Measurements from ENCODE around the gene MBP.

DNA sequence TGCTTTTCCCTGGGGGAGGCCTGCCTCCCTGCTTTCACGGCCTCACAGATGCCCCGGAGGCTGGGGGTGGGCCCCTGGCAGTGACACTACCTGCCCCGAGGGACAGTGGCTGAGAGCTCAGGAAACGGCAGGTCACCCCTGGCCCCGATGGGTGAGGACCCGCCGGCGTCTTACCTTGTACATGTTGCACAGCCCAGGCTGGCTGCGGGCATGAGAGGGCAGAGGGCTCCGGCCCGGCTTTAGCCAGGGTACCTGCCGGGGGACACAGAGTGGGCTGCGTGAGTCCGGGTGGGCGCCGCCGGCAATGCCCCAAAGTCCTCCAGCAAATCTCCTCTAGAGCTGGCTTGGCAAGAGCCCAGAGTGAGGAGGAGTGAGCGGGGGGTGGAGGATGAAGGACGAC is 122.9 kb downstream of the MBP start:
- TF ChIP-seq ZFP36 (IDR thresholded peaks at IDR 0.05; ENCODE audit: borderline replicate concordance, low read depth, low read length, partially characterized antibody) (no peak), ZFY (CRISPR knock-in tag; IDR thresholded peaks at IDR 0.05) (no peak), NR1H2 (CRISPR knock-in tag; IDR thresholded peaks at IDR 0.05; ENCODE audit: borderline replicate concordance, low read depth) (no peak), TBX3 (IDR thresholded peaks at IDR 0.05; ENCODE audit: borderline replicate concordance) (no peak), PATZ1 (CRISPR knock-in tag; IDR thresholded peaks at IDR 0.05) (no peak), ZNF556 (CRISPR knock-in tag; IDR thresholded peaks at IDR 0.05; ENCODE audit: borderline replicate concordance) (no peak), MTA1 (CRISPR knock-in tag; IDR thresholded peaks at IDR 0.05; ENCODE audit: borderline replicate concordance) (no peak), EZH2 (conservative IDR thresholded peaks at IDR 0.05; ENCODE audit: low read depth, low read length) (no peak), KDM1A (CRISPR knock-in tag; IDR thresholded peaks at IDR 0.05) (no peak)
- TF ChIP-seq, protein P1, sequence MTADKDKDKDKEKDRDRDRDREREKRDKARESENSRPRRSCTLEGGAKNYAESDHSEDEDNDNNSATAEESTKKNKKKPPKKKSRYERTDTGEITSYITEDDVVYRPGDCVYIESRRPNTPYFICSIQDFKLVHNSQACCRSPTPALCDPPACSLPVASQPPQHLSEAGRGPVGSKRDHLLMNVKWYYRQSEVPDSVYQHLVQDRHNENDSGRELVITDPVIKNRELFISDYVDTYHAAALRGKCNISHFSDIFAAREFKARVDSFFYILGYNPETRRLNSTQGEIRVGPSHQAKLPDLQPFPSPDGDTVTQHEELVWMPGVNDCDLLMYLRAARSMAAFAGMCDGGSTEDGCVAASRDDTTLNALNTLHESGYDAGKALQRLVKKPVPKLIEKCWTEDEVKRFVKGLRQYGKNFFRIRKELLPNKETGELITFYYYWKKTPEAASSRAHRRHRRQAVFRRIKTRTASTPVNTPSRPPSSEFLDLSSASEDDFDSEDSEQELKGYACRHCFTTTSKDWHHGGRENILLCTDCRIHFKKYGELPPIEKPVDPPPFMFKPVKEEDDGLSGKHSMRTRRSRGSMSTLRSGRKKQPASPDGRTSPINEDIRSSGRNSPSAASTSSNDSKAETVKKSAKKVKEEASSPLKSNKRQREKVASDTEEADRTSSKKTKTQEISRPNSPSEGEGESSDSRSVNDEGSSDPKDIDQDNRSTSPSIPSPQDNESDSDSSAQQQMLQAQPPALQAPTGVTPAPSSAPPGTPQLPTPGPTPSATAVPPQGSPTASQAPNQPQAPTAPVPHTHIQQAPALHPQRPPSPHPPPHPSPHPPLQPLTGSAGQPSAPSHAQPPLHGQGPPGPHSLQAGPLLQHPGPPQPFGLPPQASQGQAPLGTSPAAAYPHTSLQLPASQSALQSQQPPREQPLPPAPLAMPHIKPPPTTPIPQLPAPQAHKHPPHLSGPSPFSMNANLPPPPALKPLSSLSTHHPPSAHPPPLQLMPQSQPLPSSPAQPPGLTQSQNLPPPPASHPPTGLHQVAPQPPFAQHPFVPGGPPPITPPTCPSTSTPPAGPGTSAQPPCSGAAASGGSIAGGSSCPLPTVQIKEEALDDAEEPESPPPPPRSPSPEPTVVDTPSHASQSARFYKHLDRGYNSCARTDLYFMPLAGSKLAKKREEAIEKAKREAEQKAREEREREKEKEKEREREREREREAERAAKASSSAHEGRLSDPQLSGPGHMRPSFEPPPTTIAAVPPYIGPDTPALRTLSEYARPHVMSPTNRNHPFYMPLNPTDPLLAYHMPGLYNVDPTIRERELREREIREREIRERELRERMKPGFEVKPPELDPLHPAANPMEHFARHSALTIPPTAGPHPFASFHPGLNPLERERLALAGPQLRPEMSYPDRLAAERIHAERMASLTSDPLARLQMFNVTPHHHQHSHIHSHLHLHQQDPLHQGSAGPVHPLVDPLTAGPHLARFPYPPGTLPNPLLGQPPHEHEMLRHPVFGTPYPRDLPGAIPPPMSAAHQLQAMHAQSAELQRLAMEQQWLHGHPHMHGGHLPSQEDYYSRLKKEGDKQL (CRISPR knock-in tag; IDR thresholded peaks at IDR 0.05; ENCODE audit: low read depth), result no peak
- TF ChIP-seq, protein P2, sequence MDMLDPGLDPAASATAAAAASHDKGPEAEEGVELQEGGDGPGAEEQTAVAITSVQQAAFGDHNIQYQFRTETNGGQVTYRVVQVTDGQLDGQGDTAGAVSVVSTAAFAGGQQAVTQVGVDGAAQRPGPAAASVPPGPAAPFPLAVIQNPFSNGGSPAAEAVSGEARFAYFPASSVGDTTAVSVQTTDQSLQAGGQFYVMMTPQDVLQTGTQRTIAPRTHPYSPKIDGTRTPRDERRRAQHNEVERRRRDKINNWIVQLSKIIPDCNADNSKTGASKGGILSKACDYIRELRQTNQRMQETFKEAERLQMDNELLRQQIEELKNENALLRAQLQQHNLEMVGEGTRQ (IDR thresholded peaks at IDR 0.05; ENCODE audit: low read depth, low read length), result no peak
- TF ChIP-seq, protein P2 (CRISPR knock-in tag; IDR thresholded peaks at IDR 0.05; ENCODE audit: borderline replicate concordance), result no peak
- TF ChIP-seq, protein P3, sequence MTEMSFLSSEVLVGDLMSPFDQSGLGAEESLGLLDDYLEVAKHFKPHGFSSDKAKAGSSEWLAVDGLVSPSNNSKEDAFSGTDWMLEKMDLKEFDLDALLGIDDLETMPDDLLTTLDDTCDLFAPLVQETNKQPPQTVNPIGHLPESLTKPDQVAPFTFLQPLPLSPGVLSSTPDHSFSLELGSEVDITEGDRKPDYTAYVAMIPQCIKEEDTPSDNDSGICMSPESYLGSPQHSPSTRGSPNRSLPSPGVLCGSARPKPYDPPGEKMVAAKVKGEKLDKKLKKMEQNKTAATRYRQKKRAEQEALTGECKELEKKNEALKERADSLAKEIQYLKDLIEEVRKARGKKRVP (CRISPR knock-in tag; IDR thresholded peaks at IDR 0.05), result no peak

Data from HepG2 (cell line).